Stimulated activated memory B cell treated with anti-CD40 and anti-IgM and Interleukin-4, amounts not matched to agents 10 μg/mL and 1 μg/mL and 100 μg/mL, for 72 hours (primary cell): ENCODE data around the gene DMGDH.

ENCODE experiments used
- ATAC-seq: fragments of 150-1000 bp; cut with Tn5 transposase; 2 replicates; pipeline ENCODE4 v1.10.0; 2021
- H3K27ac Mint-ChIP-seq: one replicate; pipeline ENCODE4 v1.8.0; 2022; ENCODE audit warnings: mild to moderate bottlenecking, mixed read lengths
- H3K27me3 Mint-ChIP-seq: one replicate; pipeline ENCODE4 v1.8.0; 2022; ENCODE audit warnings: mixed read lengths
- H3K36me3 Mint-ChIP-seq: one replicate; pipeline ENCODE4 v1.8.0; 2022; ENCODE audit warnings: mixed read lengths
- H3K4me1 Mint-ChIP-seq: one replicate; pipeline ENCODE4 v1.8.0; 2022; ENCODE audit warnings: mixed read lengths
- H3K4me3 Mint-ChIP-seq: one replicate; pipeline ENCODE4 v1.8.0; 2022; ENCODE audit warnings: mild to moderate bottlenecking, moderate library complexity, mixed read lengths
- H3K9me3 Mint-ChIP-seq: one replicate; pipeline ENCODE4 v1.8.0; 2022; ENCODE audit warnings: mixed read lengths

The DMGDH gene

DNA sequence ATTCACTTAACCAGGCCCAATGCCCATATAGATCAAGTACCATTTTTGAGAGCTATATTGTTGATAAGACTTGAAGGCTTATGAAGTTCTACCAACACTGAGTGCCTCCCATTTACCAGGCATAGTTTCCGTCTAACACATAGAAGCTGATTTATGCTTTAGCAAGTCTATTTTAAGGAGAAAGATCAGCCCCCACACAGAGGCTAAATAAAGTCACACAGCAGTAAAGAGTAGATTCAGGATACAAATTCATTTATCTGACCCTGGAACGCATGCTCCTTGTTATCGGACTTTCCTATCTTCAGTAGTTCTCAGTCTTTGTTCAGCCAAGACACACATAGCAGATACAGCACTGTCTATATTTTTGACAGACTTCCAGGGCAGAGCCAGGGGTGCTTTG lies 34.2 kb downstream of the DMGDH start:
- Mint-ChIP-seq H3K9me3 (peaks cover 3% of the 10 kb centered on the region), H3K27me3 (no peaks in the 10 kb centered on the region), H3K27ac (no peak overlapping the region), H3K4me3 (no peak overlapping the region), H3K36me3 (no peaks in the 10 kb centered on the region), H3K4me1 (no peaks in the 10 kb centered on the region)
- no peak for ATAC-seq

DNA sequence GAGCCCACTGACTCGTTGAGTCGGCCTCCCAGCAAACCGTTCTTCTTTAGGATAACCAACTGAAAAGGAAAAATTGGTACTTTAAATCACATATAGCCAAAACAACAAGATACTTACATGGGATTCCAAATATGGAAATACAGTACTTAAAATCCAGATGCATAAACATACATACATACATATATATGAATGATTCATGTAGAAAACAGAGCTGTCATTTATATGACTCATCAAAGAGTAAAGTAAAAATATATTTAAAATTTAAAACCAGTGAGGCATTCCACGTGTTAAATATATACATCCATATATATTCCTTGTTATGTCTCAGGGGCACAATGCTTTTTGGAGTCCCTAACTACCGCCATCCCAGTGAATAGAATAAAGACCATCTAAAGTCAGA lies 36.7 kb downstream of the DMGDH start:
- Mint-ChIP-seq H3K9me3 (no peaks in the 10 kb centered on the region), H3K4me1 (no peaks in the 10 kb centered on the region), H3K27me3 (no peaks in the 10 kb centered on the region), H3K27ac (no peak overlapping the region), H3K4me3 (no peak overlapping the region), H3K36me3 (no peaks in the 10 kb centered on the region)
- no peak for ATAC-seq

DNA sequence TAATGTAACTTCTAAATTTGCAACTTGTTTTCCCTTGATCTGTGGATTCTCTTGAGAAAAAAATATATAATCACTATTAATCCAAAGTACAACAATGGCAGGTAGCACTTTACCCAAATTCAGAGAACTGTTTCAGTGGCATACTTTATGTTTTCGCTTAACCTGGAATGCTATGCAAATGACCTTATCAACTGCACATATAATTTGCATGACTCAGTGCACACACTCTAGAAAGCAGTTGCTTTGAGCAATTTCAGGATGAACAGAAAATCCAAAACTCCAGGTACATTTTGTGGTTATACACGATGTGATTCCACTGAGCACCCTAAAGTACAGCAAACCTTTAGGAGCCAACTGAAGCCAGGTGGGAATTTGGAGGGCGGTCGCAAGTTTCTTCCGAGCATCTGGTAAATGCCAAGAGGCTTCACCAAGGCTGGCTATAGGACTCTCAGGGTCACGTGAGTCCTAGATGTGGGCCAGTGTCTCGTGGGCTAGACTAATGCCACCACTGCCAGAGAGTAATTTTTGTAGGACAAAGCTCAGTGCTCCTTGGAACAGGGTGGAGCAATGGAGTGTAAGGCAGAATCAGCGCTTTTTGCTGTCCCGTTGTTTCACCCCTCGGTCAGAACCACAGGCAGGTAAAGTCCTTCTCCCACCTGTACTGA lies 37.3 kb downstream of the DMGDH start:
- Mint-ChIP-seq H3K27ac (no peak overlapping the region), H3K4me1 (no peaks in the 10 kb centered on the region), H3K36me3 (no peaks in the 10 kb centered on the region), H3K27me3 (peaks cover 3% of the 10 kb centered on the region), H3K9me3 (no peaks in the 10 kb centered on the region), H3K4me3 (no peak overlapping the region)
- no peak for ATAC-seq

DNA sequence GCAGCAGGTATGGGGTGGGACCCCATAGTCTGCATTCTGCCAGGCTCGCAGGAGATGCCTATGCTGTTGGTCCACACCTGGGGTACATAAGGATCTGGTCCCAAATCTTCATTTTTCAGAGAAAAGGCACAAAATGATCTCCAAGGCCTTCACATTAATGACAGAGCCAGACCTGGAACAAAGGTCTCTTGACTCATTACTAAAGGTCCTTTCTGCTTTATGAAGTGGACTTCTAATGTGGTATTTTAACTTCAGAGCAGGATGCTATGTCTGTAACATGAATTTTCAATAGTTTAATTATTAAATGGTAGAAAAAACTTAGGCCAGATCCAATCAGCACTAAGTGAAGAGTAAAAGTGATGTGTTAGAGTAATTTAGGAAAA lies 38.0 kb downstream of the DMGDH start:
- H3K27me3 Mint-ChIP-seq, result peaks cover 10% of the 10 kb centered on the region
- no peaks in the 10 kb centered on the region for H3K4me1 Mint-ChIP-seq
- H3K27ac Mint-ChIP-seq, result no peak overlapping the region
- ATAC-seq, result no peak
- H3K9me3 Mint-ChIP-seq, result no peaks in the 10 kb centered on the region
- H3K36me3 Mint-ChIP-seq, result no peaks in the 10 kb centered on the region
- no peak overlapping the region for H3K4me3 Mint-ChIP-seq

DNA sequence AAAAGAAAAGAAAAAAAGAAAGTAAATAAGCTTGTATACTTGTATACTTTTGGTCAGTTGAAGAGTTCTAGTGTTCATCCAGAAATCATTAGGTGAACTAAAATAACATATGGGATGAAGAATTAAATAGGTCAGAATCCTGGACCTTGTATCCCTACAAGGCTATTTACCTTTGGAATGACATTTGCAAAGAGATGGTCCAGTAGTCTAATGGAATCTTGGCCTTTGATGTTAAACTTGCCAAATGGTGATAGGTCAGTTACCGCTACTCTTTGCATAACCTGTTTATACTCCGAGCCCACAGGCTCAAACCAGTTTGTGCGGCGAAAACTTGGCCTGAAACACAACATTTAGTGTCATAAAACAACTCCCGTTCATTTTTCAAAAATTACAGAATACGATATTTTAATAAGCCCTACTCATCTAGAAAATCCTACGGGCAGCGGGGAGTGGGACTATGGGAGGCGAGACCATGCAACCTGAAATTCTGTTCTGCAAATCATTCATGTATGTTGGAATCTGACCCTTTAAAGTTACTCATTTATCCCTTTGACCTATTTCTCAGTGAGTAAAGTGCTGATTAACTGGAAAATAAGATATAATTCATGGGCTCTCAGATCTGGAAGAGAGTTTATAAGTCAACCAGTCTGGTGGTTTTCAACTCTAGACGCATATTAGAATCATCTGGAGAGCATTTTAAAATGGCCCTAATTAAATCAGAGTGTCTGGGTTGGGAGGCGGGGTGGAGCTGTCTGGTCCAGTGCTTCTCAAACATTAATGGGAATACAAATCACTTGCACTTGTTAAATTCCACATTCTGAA lies 38.6 kb downstream of the DMGDH start:
- H3K36me3 Mint-ChIP-seq, result no peaks in the 10 kb centered on the region
- no peak overlapping the region for H3K27ac Mint-ChIP-seq

GRCh38 chr5:79025054-79025472 lies 44.4 kb downstream of the DMGDH start:
- Mint-ChIP-seq H3K27me3 (peaks cover 61% of the 10 kb centered on the region), H3K9me3 (no peaks in the 10 kb centered on the region), H3K4me3 (peak overlapping the region; percentile 71), H3K36me3 (no peaks in the 10 kb centered on the region), H3K27ac (no peak overlapping the region), H3K4me1 (peaks cover 19% of the 10 kb centered on the region)
- ATAC-seq, result no peak

More for the DNA sequence above, 38.6 kb downstream of the DMGDH start:
- no peak overlapping the region for H3K4me3 Mint-ChIP-seq
- no peaks in the 10 kb centered on the region for H3K4me1 Mint-ChIP-seq
- no peaks in the 10 kb centered on the region for H3K9me3 Mint-ChIP-seq
- H3K27me3 Mint-ChIP-seq, result peaks cover 16% of the 10 kb centered on the region
- ATAC-seq, result no peak

GRCh38 chr5:79023947-79024346 lies 45.5 kb downstream of the DMGDH start:
- no peak for ATAC-seq
- H3K4me1 Mint-ChIP-seq, result peaks cover 19% of the 10 kb centered on the region
- peaks cover 61% of the 10 kb centered on the region for H3K27me3 Mint-ChIP-seq
- H3K9me3 Mint-ChIP-seq, result no peaks in the 10 kb centered on the region
- H3K27ac Mint-ChIP-seq, result no peak overlapping the region
- no peak overlapping the region for H3K4me3 Mint-ChIP-seq
- no peaks in the 10 kb centered on the region for H3K36me3 Mint-ChIP-seq

DNA sequence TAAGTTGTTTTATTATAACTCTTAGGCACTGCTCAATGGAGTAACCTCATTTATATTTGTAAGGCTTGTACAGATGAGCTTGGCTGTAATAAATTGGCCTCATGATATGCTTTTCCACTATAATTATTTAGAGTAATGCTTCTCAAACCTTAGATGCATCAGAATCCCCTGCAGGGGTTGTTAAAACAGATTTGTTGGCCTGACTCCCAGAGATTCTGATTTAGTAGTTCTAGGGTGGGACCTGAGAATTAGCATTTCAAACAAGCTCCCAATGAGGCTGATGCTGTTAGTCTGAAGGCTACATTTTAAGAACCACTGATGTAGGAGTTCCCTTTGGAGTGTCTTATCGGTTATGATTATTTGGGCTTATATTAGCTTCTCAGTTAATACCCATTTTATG lies 46.1 kb downstream of the DMGDH start:
- Mint-ChIP-seq H3K27me3 (peaks cover 61% of the 10 kb centered on the region), H3K4me1 (peaks cover 19% of the 10 kb centered on the region)

DNA sequence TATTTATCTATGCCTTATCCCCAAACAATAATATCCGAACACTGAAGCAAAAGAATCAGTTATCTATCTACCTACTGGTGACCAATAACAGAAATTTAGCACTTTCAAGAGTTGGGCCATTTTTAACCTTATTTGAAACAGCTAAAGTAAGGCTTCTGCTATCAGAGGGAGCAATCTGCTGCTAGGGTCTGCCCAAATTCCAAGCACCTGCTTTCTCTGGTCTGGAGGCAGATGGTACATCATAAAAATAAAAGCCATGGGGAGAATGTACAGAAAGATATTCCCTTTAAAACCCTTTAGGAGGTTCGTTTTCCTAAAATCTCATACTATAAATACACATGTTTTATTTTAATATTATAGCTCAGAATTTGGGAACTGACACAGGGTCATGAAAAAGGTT lies 46.7 kb downstream of the DMGDH start:
- ATAC-seq, result no peak
- peaks cover 19% of the 10 kb centered on the region for H3K4me1 Mint-ChIP-seq
- H3K36me3 Mint-ChIP-seq, result no peaks in the 10 kb centered on the region
- no peaks in the 10 kb centered on the region for H3K9me3 Mint-ChIP-seq
- no peak overlapping the region for H3K27ac Mint-ChIP-seq
- H3K27me3 Mint-ChIP-seq, result peaks cover 61% of the 10 kb centered on the region
- no peak overlapping the region for H3K4me3 Mint-ChIP-seq

More for the DNA sequence above, 46.1 kb downstream of the DMGDH start:
- H3K4me3 Mint-ChIP-seq, result no peak overlapping the region
- ATAC-seq, result no peak
- no peak overlapping the region for H3K27ac Mint-ChIP-seq
- no peaks in the 10 kb centered on the region for H3K9me3 Mint-ChIP-seq
- no peaks in the 10 kb centered on the region for H3K36me3 Mint-ChIP-seq

GRCh38 chr5:79021753-79022152 lies 47.7 kb downstream of the DMGDH start:
- H3K4me1 Mint-ChIP-seq, result peaks cover 19% of the 10 kb centered on the region
- ATAC-seq, result no peak
- no peak overlapping the region for H3K4me3 Mint-ChIP-seq
- H3K27ac Mint-ChIP-seq, result no peak overlapping the region
- H3K36me3 Mint-ChIP-seq, result no peaks in the 10 kb centered on the region
- peaks cover 54% of the 10 kb centered on the region for H3K27me3 Mint-ChIP-seq
- no peaks in the 10 kb centered on the region for H3K9me3 Mint-ChIP-seq

- Mint-ChIP-seq H3K4me1 (peaks cover 19% of the 10 kb centered on the region), H3K36me3 (no peaks in the 10 kb centered on the region), H3K9me3 (no peaks in the 10 kb centered on the region), H3K27ac (no peak overlapping the region), H3K27me3 (peaks cover 52% of the 10 kb centered on the region), H3K4me3 (no peak overlapping the region)
- no peak for ATAC-seq
Observed at GRCh38 chr5:79020861-79021561, 48.5 kb downstream of the DMGDH start.

DNA sequence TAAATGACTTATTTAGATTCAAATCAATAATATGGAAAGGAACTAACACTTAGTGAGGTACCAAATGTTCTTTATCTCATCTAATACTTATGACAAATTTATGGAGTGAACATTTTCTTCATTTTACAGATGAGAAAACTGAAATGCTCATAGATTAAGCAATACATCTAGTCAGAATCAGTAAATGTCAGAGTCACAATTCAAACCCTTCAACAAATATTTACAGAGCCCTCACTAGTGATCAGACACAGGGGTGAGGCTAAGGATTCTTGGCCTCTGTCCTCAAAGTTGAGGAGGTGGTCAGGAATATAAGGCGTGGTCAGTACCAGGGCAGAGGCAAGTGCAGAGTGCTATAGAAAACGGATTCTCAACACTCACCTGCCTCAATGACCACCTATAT lies 54.8 kb downstream of the DMGDH start:
- H3K4me3 Mint-ChIP-seq, result no peak overlapping the region
- peaks cover 33% of the 10 kb centered on the region for H3K27me3 Mint-ChIP-seq
- H3K36me3 Mint-ChIP-seq, result peaks cover 9% of the 10 kb centered on the region
- H3K9me3 Mint-ChIP-seq, result peaks cover 9% of the 10 kb centered on the region
- no peaks in the 10 kb centered on the region for H3K4me1 Mint-ChIP-seq
- no peak for ATAC-seq
- no peak overlapping the region for H3K27ac Mint-ChIP-seq

DNA sequence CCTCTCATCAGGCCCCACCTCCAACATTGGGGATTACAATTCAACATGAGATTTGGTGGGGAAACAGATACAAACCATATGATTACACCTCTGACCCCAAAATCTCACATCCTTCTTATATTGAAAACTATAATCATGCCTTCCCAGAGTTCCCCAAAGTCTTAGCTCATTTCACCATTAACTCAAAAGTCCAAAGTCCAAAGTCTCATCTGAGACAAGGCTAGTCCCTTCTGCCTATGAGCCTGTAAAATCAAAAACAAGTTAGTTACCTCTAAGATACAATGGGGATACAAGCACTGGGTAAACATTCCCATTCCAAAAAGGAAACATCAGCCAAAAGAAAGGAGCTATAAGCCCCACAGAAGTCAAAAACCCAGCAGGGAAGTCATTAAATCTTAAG lies 57.6 kb downstream of the DMGDH start:
- no peaks in the 10 kb centered on the region for H3K4me1 Mint-ChIP-seq
- H3K36me3 Mint-ChIP-seq, result peaks cover 9% of the 10 kb centered on the region
- H3K4me3 Mint-ChIP-seq, result no peak overlapping the region
- peaks cover 46% of the 10 kb centered on the region for H3K27me3 Mint-ChIP-seq
- peaks cover 9% of the 10 kb centered on the region for H3K9me3 Mint-ChIP-seq
- ATAC-seq, result no peak
- no peak overlapping the region for H3K27ac Mint-ChIP-seq

DNA sequence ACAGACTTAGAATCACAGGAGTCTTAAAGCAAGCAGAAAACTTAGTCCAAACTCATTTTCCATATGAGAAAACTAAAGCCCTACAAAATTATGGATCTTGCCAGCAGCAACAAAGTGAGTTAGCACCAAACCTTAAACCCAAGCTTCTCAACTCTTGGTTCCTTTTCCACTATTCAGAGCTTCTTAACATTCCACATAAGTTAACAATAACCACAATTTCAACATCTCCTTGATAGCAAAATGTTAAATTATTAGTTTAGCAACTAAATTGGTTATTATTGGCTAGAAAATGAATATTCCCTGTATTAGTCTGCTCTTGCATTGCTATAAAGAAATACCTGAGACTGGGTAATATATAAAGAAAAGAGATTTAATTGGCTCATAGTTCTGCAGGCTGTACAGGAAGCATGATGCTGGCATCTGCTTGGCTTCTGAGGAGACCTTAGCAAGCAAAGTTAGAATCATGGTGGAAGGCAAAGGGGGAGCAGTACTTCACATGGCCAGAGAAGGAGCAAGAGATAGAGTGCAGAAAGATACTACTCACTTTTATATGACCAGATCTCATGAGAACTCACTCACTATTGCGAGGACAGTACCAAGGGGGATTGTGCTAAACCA lies 58.1 kb downstream of the DMGDH start:
- Mint-ChIP-seq H3K9me3 (peaks cover 9% of the 10 kb centered on the region), H3K27ac (no peak overlapping the region), H3K27me3 (peaks cover 49% of the 10 kb centered on the region), H3K4me3 (no peak overlapping the region), H3K4me1 (no peaks in the 10 kb centered on the region), H3K36me3 (peaks cover 9% of the 10 kb centered on the region)
- ATAC-seq, result no peak

DNA sequence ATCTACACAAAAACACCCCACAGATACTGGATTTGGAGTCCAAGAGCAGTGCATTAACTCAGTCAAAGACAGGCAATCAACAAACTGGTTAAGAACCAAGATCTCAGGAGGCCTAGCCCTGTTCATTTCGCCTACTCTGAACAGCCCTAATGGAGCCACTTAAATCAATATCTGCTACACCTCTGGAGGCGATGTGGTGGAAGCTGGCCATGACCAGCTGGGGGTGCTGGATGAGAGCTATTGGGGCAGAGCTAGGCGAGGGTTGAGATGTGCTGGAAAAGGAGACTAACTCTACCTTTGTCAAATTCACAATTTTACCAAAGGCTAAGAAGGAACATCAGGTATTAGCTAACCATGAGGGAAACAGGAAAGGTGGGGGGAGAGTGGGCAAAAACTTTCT lies 61.1 kb downstream of the DMGDH start:
- ATAC-seq, result no peak

More for the DNA sequence above, 61.1 kb downstream of the DMGDH start:
- peaks cover 7% of the 10 kb centered on the region for H3K36me3 Mint-ChIP-seq
- no peaks in the 10 kb centered on the region for H3K4me1 Mint-ChIP-seq
- H3K4me3 Mint-ChIP-seq, result no peak overlapping the region
- H3K9me3 Mint-ChIP-seq, result peaks cover 6% of the 10 kb centered on the region
- no peak overlapping the region for H3K27ac Mint-ChIP-seq
- H3K27me3 Mint-ChIP-seq, result peaks cover 38% of the 10 kb centered on the region
